Activated CD8-positive, alpha-beta T cell treated with anti-CD3 and anti-CD28 coated beads for 36 hours (primary cell): ENCODE measurements around the gene EMC7. TPM values are rescaled to one million over a fixed set of nuclear protein-coding genes. Genes with fewer than 3 reads are reported as not detected.

Source experiments
- ATAC-seq: fragments of 200-7000 bp; cut with Tn5 transposase; one replicate; pipeline ENCODE4 v1.10.0; 2021; ENCODE audit warnings: mild to moderate bottlenecking, moderate library complexity
- CTCF ChIA-PET: fragments of 350-600 bp; sonication (Branson Sonifier 250); formaldehyde crosslinking; loops from one replicate; lab custom pipeline; 2021; ENCODE audit warnings: antibody characterized with exemption; lab: Charles Lee
- POLR2A ChIA-PET: fragments of 350-600 bp; sonication (Branson Sonifier 250); formaldehyde crosslinking; loops from one replicate; lab custom pipeline; 2021; ENCODE audit warnings: antibody characterized with exemption; lab: Charles Lee
- DNase-seq: peaks from one replicate; pipeline ENCODE4 v3.0.0-alpha.2; 2020
- H3K27ac Mint-ChIP-seq: one replicate; pipeline ENCODE4 v1.8.0; 2021; ENCODE audit warnings: mild to moderate bottlenecking, mixed read lengths
- H3K27me3 Mint-ChIP-seq: one replicate; pipeline ENCODE4 v1.8.0; 2021; ENCODE audit warnings: mixed read lengths
- H3K36me3 Mint-ChIP-seq: one replicate; pipeline ENCODE4 v1.8.0; 2021; ENCODE audit warnings: low read depth, mixed read lengths
- H3K4me1 Mint-ChIP-seq: one replicate; pipeline ENCODE4 v1.8.0; 2021; ENCODE audit warnings: low read depth, mixed read lengths
- H3K4me3 Mint-ChIP-seq: one replicate; pipeline ENCODE4 v1.8.0; 2021; ENCODE audit warnings: mild to moderate bottlenecking, moderate library complexity, mixed read lengths
- H3K9me3 Mint-ChIP-seq: one replicate; pipeline ENCODE4 v1.8.0; 2021; ENCODE audit warnings: mixed read lengths
- CTCF ChIP-seq: fragments of 200-600 bp; IDR thresholded peaks from one replicate; pipeline ENCODE4 v1.8.0; 2022; ENCODE audit warnings: antibody characterized with exemption, mild to moderate bottlenecking
- intact Hi-C: fragments of 100-400 bp; cut with micrococcal nuclease; formaldehyde crosslinking; loops from one replicate; pipeline ENCODE4 v1.10.0; 2022
- total RNA-seq, 2 experiments: library from RNA; stranded (reverse); gene quantifications; one replicate each; pipeline ENCODE4 v1.2.3, GENCODE V29; 2021

The EMC7 gene
- total RNA-seq, 2 experiments from 2014 or later = 45.0 to 49.9 TPM

- intact Hi-C loops = no loop called here
- TF ChIP-seq CTCF = no peak
- DNase-seq = no peak
- POLR2A ChIA-PET = interaction anchor here (1.3 to 2.0 kb wide), 3 partner anchors 22 to 170 kb away, joined by 3 to 9 read pairs (median 3); partner anchors contain the start of genes EMC7, KATNBL1 and PGBD4
- peaks cover 22% of the 10 kb centered on the region for H3K4me1 Mint-ChIP-seq
- no peaks in the 10 kb centered on the region for H3K27me3 Mint-ChIP-seq
- peak overlapping the region; percentile 75 for H3K4me3 Mint-ChIP-seq
- H3K9me3 Mint-ChIP-seq = no peaks in the 10 kb centered on the region
- CTCF ChIA-PET = interaction anchor here (1.3 to 1.4 kb wide), 3 partner anchors 21 to 328 kb away, joined by 4 to 5 read pairs (median 4); partner anchors contain the start of gene LPCAT4
- H3K36me3 Mint-ChIP-seq = no peaks in the 10 kb centered on the region
- no peak for ATAC-seq
- H3K27ac Mint-ChIP-seq = peak overlapping the region; percentile 93
Observed at GRCh38 chr15:34039790-34040113, 61.9 kb downstream of the EMC7 start.

DNA sequence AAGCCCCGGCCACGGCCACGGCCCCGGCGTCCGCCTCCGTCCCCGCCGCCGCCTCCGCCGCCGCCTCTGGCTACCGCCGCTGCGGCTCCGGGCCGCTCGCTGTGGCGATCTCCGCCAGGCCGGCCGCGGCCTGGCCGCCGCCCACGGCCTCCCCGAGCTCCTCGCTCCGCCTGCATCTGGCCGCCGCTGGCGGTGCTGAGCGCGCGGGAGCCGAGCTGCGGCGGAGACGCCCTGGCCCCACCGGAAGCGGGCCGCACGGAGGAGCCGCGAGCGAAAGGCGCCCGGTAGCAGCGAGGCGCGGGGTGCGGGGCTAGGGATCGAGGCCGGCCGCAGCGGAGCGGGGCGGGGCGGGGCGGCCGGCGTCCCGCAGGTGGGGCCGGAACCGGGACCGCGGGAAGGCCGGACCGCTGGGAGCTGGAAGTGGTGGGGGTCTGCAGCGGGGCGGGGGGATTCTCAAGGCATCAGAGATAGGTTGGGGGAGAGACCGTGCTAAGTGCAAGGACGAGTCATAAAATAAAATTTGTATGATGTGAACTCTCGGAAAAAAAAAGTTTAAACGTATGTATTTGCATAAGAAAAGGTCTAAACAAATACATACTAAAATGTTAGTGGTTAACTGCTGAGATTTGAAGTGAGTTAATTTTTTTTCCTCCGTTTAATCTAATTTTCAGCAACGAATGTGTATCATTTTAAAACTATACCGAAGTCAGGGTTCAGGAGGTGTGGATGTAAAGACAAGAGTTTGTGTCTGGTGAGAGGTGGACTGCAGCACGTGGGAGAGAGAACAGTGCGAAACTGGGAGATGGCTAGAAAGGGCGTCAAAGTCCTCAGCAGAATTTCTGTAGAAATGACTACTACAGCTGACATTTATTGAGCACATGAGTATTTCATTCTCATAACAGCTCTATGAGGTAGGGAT lies 62.5 kb downstream of the EMC7 start, which contains the start of gene AVEN:
AVEN (minus strand) TSS at position 334 of the 919 bp plus-strand sequence; CDS start at position 176, 158 bp downstream.
- H3K9me3 Mint-ChIP-seq = no peaks in the 10 kb centered on the region
- no peak for TF ChIP-seq CTCF
- intact Hi-C loops = no loop called here
- no peaks in the 10 kb centered on the region for H3K27me3 Mint-ChIP-seq
- DNase-seq (peak; percentile 76), ATAC-seq (peak; percentile 74)
- H3K4me1 Mint-ChIP-seq = peaks cover 22% of the 10 kb centered on the region
- CTCF ChIA-PET = interaction anchor here (1.3 to 1.4 kb wide), 3 partner anchors 21 to 328 kb away, joined by 4 to 5 read pairs (median 4); partner anchors contain the start of gene LPCAT4
- H3K4me3 Mint-ChIP-seq = peak within 1 kb of the TSS; percentile 80
- no peaks in the 10 kb centered on the region for H3K36me3 Mint-ChIP-seq
- peak within 1 kb of the TSS; percentile 97 for H3K27ac Mint-ChIP-seq
- POLR2A ChIA-PET = interaction anchor here (0.9 to 2.0 kb wide), 6 partner anchors 9 to 949 kb away, joined by 3 to 9 read pairs (median 4); partner anchors contain the start of genes EMC7, KATNBL1, PGBD4 and ZNF770

DNA sequence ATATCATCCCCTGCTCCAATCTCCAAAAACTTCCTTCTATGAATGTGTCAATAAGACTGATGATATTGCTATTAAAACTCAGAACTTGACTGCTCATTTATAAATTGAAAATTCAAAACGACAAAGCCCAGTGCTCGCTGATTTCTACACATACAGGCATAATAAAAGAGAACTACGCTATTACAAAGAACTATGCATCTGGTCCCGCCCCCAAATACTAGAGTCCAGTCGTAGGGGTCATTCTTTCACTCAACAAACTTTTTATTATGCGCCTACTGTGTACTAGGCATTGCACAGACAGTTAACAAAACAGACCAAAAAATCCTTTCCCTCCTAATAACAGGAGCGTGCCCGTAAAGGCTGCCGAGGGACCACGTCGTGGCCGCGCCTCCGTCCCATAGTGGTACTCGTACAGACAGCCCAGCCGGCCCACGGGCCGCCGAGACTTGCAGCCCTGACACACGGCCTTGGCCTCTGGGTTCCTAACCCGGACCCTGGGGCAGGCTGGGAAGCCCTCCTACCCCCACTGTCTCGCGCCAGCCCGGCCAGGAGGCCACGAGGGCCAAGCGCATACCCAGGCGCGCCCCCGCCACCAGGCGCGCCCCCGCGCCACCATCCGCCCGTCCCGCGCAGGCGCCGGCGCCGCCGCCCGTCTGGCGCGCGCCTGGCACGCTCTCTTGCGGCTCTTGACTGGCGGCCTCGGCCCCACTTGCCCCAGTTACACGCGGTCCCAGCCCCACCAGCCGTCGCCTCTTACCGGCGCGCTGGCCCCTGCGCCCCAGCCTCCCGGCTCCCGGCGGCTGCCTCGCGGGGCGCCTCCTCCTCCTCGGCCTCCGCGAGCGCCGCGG lies 63.4 kb downstream of the EMC7 start:
- ChIA-PET POLR2A (interaction anchor here (0.9 to 2.0 kb wide), 6 partner anchors 9 to 950 kb away, joined by 3 to 9 read pairs (median 4); partner anchors contain the start of genes EMC7, KATNBL1, PGBD4 and ZNF770), CTCF (interaction anchor here (1.3 kb wide), 1 partner anchor 329 kb away, joined by 4 read pairs; the partner anchor contains the start of gene LPCAT4)
- Mint-ChIP-seq H3K27me3 (no peaks in the 10 kb centered on the region), H3K36me3 (no peaks in the 10 kb centered on the region), H3K4me3 (peak overlapping the region; percentile 80), H3K4me1 (peaks cover 16% of the 10 kb centered on the region), H3K27ac (peak overlapping the region; percentile 97), H3K9me3 (no peaks in the 10 kb centered on the region)
- ATAC-seq = peak; percentile 73
- DNase-seq = peak; percentile 76
- TF ChIP-seq CTCF = no peak
- intact Hi-C loops = no loop called here

Other genes with a start within 250 kb of the EMC7 start
- gene CHRM5, start 133.4 kb downstream of the EMC7 start, total RNA-seq = not detected
- gene AVEN, start 62.7 kb downstream of the EMC7 start, total RNA-seq = 10 to 100 TPM in 1 of 2 experiments, 1 to 10 TPM in 1; 8.8 to 13.0 TPM
- gene PGBD4, start 221 bp upstream of the EMC7 start, total RNA-seq = 1 to 10 TPM; 2.6 to 2.7 TPM
- 10 to 100 TPM; 41.6 to 45.5 TPM for gene KATNBL1, start 108.2 kb upstream of the EMC7 start, total RNA-seq
- gene EMC4, start 123.2 kb upstream of the EMC7 start, total RNA-seq = 10 to 100 TPM; 80.6 to 83.0 TPM
- gene SLC12A6, start 235.9 kb upstream of the EMC7 start, total RNA-seq = 10 to 100 TPM; 22.2 to 24.8 TPM
- 100 to 1,000 TPM; 225 to 226 TPM for gene NOP10, start 241.3 kb upstream of the EMC7 start, total RNA-seq
- not detected for gene NUTM1, start 241.5 kb upstream of the EMC7 start, total RNA-seq